Fibroblast of pulmonary artery (primary cell): ENCODE results near the gene PEX14.

ENCODE experiments used
- DNase-seq: peaks from one replicate; pipeline ENCODE4 v3.0.0-alpha.2; 2010; ENCODE audit warnings: low read depth
- H3K4me3 ChIP-seq: replicated peaks from 2 replicates; pipeline ENCODE4 v1.5.1; 2011; ENCODE audit warnings: low read depth, mild to moderate bottlenecking, control low read depth, low read length, moderate library complexity
- CTCF ChIP-seq: IDR thresholded peaks from 2 replicates; pipeline ENCODE4 v1.5.1; 2011; ENCODE audit warnings: mild to moderate bottlenecking, control low read depth, low read length, inconsistent platforms; ENCODE audit errors: missing control alignments

Gene PEX14

GRCh38 chr1:10663678-10664035 lies 188.9 kb downstream of the PEX14 start:
- TF ChIP-seq CTCF: no peak
- peak; percentile 17 for DNase-seq
- H3K4me3 ChIP-seq: no peak overlapping the region

- DNase-seq: no peak
- H3K4me3 ChIP-seq: no peak overlapping the region
- TF ChIP-seq CTCF: no peak
Measured at GRCh38 chr1:10664251-10664650, 189.5 kb downstream of the PEX14 start.

GRCh38 chr1:10665226-10665625 lies 190.5 kb downstream of the PEX14 start:
- TF ChIP-seq CTCF: no peak
- H3K4me3 ChIP-seq: no peak overlapping the region
- DNase-seq: no peak

GRCh38 chr1:10665930-10666850 lies 191.4 kb downstream of the PEX14 start:
- no peak for TF ChIP-seq CTCF
- H3K4me3 ChIP-seq: no peak overlapping the region
- no peak for DNase-seq

GRCh38 chr1:10667861-10668761 lies 193.4 kb downstream of the PEX14 start:
- no peak for DNase-seq
- no peak for TF ChIP-seq CTCF
- H3K4me3 ChIP-seq: no peak overlapping the region

GRCh38 chr1:10669570-10669969 lies 194.8 kb downstream of the PEX14 start:
- no peak overlapping the region for H3K4me3 ChIP-seq
- no peak for DNase-seq
- no peak for TF ChIP-seq CTCF
